GM19035 (cell line): ENCODE results near the gene WDFY3.
"Not testable (repeated sequence)": the region's sequence is repeated elsewhere in the genome, so short reads cannot be mapped to it uniquely, and the experiment has no call there.

ENCODE experiments used
- ATAC-seq: cut with Tn5 transposase; IDR thresholded peaks from one replicate; pipeline ENCODE4 v1.9.1; 2021; ENCODE audit not compliant: unreplicated experiment

WDFY3 gene

DNA sequence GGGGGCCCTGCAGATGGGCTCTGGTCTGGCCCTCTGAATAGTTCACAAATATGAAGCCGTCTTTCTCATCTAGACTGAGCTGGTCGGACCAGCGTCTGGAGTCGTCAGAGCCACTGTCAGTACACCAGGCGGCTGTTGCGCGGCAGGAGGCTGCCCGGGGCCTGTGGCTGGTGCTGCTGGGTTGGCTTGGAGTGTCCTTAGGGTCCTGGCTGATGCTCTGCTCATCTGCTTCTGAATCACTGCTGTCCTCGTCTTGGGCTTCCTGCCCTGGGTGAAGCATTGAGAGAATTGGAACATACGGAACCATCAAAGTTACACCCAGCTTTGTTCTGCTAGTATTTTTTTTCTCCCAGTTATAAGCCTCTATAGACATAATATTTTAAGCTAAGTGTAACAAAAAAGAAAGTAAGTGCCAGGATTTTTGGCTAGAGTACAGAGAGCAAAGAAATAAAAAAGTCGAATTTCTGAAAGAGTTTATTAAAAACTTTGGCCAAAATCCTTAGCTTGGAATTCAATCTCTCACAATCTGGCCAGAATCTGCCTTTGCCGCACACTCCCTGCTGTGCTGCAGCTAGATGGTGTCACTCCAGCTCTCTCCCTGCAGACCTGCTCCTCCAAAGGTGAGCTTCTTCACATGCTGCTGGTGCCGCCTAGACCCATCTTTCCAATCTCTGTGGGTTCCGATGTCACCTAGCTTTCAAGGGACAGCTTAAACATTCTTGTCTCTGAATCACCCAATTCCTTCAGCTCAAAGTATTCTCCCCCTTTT lies 287.3 kb downstream of the WDFY3 start:
- ATAC-seq = no peak

DNA sequence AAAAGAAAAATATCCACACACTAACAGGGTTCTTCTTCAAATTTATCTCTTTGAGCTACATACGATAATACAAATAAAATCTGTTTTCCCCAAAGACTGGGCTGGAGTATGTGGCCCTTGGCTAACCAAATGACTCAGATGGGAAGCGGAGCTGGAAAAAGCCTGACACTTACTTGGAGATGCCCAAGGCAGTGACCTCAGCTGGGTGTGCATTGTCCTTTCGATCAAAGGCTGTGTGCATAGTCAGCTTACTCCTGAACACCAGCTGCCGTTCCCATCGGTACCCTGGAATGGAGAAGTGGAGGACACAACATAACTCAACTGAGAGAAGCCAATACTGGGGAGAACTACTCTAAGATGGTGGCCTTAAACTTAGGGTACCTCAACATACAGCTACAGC lies 288.5 kb downstream of the WDFY3 start:
- ATAC-seq = no peak

DNA sequence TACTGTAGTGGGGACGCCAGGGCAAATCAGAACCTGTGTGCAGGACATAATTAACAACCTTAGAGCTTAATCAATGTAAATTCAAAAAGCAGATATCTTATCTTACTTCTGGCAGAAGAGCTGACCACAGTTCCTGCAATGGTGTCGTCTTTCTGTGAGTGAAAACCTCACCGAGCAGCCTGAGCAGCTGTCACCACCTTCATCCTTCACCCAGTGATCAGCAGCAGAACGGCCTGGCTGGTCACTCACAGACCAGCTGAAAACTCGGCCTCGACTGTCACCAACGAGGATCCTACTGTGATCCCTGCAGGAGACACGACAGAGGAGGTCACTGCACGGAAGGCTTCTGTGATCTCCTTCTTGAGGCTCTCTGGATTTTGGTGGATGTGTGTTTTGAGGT lies 289.4 kb downstream of the WDFY3 start:
- ATAC-seq = no peak

- ATAC-seq = no peak
These were observed 292.8 kb downstream of the WDFY3 start for GRCh38 chr4:84673475-84674240.

DNA sequence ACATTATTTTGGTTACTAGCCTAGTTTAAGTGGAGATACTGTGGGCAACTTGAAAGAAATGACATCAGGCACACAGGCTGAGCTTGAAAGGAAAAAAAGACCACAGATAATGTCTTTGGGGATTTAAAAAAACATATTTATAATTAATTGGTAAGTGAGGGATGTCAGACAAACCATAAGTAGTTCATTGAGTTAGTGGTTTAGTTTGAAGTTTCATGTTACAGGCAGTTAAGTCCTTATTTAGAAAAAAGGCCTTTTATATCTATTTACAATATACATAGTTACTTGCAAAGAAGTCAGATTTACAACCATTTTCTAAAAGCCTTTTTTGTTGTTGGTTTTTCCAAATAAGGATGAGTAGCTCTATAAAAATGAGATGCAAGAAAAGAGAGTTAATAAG lies 294.3 kb downstream of the WDFY3 start:
- no peak for ATAC-seq

- ATAC-seq = no peak
These were observed 297.3 kb downstream of the WDFY3 start for GRCh38 chr4:84669201-84669600.

DNA sequence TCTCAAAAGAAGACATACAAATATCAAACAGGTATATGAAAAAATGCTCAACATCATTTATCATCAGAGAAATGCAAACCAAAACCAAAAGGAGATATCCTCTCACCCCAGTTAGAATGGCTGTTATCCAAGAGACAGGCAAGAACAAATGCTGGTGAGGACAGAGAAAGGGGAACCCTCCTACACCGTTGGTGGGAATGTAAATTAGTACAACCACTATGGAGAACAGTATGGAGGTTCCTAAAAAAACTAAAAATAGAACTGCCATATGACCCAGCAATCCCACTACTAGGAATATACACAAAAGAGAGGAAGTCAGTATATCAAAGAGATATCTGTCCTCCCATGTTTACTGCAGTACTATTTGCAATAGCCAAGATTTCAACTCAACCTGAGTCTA lies 300.1 kb downstream of the WDFY3 start:
- no peak for ATAC-seq

DNA sequence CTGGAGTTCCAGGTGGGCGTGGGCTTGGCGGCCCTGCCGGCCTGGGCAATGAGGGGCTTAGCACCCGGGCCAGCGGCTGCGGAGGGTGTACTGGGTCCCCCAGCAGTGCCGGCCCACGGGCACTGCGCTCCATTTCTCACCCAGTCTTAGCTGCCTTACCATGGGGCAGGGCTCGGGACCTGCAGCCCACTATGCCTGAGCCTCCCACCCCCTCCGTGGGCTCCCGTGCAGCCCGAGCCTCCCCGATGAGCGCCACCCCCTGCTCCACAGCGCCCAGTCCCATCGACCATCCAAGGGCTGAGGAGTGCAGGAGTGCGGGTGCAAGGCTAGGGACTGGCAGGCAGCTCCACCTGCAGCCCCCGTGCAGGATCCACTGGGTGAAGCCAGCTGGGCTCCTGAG lies 301.7 kb downstream of the WDFY3 start:
- not testable (repeated sequence) for ATAC-seq

- ATAC-seq = no peak
These were observed 305.1 kb downstream of the WDFY3 start for GRCh38 chr4:84661191-84661939.

DNA sequence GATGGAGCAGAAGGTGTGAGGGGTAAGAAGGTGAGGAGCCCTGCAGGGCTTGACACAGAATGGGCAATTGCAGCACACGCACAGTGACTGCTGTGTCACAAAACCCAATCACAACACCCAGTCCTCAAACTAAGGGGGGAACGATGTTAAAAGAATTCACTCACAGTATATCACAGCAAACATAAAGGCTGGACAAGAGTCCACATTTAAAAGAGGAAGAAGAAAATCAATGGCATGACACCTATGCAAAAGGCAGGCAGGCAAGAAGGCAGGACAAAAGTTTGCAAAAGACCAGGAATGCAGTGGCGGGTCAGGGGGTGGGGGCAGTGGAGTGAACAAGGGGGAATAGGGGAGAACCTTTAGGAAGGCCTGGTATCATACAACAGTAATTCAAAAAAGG lies 305.9 kb downstream of the WDFY3 start:
- ATAC-seq = no peak

GRCh38 chr4:84652478-84652877 lies 314.0 kb downstream of the WDFY3 start:
- ATAC-seq = no peak

DNA sequence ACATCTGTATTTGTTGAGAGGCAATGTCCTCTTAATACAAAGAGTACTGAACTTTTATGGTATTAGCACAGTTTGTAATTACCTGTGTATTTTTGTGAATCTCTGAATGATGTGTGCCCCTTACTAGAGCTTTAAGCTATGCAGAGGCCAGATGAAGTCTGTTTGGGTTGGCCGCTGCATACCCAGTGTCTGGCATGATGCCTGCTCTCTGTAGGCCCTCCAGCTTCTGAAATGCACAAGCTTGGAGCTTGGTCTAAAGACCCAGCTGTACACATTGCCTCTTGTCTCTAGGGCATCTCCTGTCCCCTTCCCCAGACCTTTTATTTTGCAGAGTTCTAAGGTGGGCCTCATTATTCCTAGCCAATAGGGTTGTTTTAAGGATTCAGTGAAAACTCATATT lies 315.0 kb downstream of the WDFY3 start:
- no peak for ATAC-seq

DNA sequence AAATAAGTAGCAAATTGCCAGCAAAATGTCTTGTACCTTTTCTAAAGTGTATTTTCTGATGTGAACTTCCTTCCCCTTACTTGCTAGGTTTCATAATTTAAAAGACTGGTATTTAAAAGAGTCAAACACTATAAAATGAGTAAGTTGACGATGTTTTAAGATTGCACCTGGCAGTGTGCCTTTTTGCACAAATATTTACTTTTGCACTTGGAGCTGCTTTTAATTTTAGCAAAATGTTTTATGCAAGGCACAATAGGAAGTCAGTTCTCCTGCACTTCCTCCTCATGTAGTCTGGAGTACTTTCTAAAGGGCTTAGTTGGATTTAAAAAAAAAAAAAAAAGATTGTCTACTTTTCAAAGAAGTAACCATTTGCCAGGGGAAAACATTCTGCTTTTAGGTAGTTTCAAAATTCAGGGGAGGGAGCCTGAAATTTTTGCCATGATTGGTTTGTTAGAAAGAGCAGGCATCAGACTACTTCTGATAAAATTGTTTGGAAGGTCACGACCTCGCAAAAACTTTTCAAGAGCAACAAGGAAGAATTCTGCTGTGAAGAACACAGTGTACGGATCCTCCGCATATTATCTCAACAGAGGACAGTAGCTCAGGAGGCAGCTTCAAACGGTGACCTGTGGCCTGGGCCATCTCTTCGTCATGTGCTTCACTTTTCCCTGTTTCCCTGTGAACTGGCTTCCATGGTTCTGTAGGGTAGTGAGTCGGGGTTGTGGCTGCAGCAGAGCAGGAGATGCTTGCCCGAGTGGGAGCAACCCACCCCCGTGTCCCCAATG lies 317.4 kb downstream of the WDFY3 start:
- no peak for ATAC-seq

DNA sequence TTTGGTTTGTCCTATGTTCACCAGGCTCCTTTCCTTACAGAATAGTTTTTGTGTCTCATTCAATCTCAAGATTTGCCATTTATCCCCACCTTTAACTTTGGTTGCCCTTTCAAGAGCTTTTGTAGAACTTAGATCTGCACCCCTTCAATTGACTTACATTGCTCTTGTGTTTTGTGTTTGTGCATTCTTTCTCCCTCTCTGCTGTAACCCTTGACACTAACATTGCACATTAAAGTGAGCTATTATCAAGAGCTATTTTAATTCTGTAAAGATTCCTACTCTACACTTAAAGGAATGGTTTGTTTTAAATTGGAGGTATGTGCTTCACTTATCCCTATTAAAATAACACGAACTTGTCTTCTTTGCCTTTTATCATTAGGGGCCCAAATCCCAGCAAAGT lies 318.3 kb downstream of the WDFY3 start:
- no peak for ATAC-seq

DNA sequence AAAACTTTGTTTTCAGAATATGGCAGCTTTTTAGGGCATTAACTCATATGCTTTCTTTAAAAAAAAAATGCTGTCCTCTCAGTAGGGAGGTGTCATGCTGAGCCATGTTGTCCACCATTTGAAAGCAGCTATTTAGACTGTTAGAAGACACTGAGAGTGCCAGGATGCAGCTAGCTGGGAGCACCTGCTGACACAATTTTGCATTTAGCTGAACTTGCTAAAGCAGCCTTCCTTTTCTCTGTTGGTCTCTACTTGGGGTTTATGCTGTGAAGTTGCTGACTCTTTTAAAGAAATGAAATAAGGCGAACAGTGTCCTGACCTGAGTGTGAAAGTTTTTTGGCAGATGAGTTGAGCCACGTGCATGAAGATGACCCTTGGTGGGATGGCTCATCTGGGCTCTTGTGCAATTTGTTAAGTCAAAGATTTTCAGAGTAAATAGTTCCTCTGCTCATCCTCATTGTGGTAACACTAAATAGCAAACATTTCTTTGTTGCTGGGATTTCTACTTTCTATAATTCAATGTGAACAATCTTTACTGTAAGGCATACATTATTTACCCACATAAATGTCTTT lies 319.1 kb downstream of the WDFY3 start:
- ATAC-seq = no peak

- no peak for ATAC-seq
These were observed 322.4 kb downstream of the WDFY3 start for GRCh38 chr4:84644087-84644486.

DNA sequence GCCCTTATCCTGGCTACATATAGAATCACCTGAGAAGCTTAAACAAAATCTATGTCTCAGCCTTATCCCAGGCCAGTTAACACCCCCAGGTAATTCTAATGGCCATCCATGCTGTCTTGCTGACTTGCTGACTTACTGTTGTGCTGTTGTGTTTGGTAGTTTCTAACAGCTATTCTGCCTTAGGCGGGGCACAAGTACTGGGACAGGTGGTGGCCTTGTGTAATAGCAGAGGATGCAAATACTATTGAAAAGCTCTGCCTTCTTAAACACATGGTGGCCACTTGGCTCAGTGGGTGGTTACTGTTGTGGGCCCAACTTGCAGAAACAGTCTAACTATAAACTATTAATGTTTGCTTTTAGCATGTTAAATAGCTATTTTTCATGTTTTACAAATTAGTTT lies 327.3 kb downstream of the WDFY3 start:
- no peak for ATAC-seq

DNA sequence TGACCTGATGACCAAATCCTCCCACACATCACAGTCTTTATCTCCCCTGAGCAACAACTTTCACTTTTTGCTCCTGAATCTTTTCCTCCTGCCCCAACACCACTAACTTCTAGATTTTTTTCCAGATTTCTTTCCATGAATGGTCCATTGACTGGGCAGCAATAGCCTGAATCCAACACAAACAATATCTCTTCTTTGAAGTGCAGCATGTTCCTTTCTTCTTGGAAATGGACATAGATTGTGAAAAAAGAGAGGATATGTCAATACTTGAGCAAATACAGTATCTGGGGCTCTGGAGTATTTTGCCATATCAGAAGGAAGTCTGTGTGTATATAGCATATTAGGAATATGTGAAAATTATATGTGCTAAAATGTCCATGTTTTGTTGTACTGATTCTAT lies 328.4 kb downstream of the WDFY3 start:
- ATAC-seq = no peak

GRCh38 chr4:84634961-84635360 lies 331.5 kb downstream of the WDFY3 start:
- ATAC-seq = no peak

DNA sequence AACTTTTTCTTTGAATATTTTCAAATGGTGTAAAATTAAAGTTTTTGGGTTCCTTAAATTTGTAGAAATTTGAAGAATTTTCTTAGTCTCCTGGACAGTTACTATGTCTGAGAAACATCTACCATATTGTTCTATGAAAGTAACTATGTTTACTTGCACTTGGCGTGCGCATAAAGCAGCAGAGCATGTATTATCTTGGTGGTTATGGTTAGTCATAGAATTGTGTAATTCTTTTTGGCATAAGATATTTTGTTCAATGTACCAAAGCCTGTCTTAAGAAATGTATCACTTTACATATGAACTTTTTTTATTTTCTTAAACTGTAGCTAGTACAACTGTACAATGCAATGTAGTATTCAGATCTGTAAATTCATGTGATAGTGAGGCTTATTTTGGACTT lies 334.4 kb downstream of the WDFY3 start:
- no peak for ATAC-seq

DNA sequence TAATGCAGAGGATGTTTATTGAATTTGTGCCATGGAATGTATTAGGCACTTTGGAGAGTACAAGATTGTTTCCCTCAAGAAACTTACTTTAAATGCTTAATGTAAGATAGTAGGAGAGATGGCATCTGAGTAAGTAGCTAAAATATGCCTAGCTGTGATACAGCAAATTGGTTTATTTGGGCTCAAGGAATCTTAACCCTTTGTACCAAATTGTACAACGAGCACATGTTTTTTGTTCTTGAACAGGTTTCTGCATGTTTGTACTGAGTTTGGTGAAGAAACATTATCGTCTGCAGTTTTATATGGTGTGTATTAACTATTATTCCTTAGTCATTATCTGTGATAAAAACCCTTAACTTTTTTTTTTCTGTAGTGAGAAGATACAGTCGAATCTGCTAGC lies 334.9 kb downstream of the WDFY3 start:
- ATAC-seq = no peak
